GM18505 (cell line): ENCODE data around the gene ZNF474.

ENCODE experiments used
- ATAC-seq: cut with Tn5 transposase; IDR thresholded peaks from one replicate; pipeline ENCODE4 v1.9.1; 2021; ENCODE audit not compliant: unreplicated experiment
- POLR2A ChIP-seq: IDR thresholded peaks from 4 replicates; pipeline ENCODE4 v1.6.1; 2011; ENCODE audit warnings: borderline replicate concordance; ENCODE audit not compliant: insufficient read depth, insufficient read length; ENCODE audit errors: extremely low read depth

ZNF474 gene

DNA sequence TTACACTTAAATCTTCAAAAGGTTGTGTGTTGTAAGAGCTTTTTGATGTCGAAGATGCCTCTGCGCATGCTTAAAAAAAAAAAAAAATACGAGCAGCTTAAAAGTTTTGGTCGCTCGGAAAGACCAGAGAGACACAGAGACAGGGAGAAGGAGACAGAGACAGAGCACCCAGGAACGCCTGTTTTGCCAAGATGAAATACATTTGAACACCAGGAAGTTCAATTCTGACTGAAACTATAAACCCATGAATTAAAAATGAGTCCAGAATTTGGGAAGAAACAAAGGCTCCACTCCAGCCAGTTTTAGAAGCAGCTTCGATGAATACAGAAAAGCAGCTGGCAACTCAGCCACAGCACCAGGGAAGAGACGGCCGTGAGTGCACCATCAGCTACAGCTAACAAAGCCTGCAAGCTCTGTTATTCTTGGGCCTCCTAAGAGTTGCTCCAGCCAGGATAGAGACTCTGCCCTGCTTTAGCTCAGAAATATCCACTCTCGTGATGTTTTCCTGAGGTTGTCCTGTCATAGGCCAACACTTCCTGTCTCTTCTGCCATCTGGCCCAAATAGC lies 2.5 kb upstream of the ZNF474 start:
- no peak for TF ChIP-seq POLR2A
- ATAC-seq = no peak

DNA sequence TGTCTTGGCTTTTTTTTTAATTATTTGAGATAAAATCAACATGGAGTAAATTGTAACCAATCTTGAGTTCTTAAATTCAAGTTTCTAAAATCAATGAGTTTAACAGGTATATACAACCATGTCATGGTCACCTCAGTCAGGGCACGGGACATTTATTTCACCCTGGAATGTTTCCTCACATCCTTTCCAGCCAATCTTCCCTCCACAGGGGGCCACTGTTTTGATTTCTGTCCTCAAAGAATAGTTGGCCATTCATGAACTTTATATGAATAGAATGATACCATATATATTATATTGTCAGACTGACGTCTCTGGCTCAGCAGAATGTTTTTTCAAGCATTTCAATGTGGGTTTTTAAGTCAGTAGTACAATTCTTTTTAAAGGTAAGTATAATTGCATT lies 806 bp downstream of the ZNF474 start:
- no peak for TF ChIP-seq POLR2A

DNA sequence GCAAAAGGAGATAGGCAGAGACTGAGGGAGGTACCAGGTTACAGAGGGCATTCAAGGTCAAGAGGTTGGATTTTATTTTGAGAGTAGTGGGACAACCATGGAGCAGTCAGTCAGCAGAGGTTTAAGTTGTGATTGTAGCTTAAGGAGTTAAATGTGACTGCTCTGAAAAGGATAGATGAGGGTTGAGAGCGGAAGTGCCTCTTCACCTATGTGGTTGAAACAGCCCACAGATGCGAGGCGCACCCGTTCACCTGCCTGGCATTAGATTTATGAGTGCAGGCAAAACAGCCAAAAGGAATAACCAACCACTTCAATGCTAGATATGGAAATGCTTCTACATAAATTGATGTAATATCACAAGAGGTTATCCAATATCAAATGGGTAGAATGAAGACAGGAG lies 8.4 kb downstream of the ZNF474 start:
- ATAC-seq = no peak
- TF ChIP-seq POLR2A = no peak

More for the DNA sequence above, 806 bp downstream of the ZNF474 start:
- ATAC-seq = no peak

DNA sequence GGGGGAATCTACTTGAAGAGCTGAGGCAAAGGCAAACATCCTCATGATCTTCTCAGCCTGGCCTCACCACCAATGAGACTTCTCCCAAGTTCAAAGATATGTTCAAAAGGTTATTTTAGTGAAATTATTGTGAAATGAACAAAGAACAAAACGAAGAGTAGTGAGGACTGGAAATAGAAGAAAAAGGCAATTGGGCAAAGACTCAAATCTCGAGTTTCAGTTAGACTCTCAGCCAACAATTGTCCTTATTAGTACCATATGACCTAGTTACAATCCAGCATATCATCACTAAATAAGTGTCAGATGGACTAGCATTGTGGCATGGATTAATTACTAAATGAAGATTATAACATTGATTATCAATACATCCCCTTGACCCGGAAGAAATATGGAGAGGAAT lies 9.0 kb downstream of the ZNF474 start:
- TF ChIP-seq POLR2A = no peak
- no peak for ATAC-seq

DNA sequence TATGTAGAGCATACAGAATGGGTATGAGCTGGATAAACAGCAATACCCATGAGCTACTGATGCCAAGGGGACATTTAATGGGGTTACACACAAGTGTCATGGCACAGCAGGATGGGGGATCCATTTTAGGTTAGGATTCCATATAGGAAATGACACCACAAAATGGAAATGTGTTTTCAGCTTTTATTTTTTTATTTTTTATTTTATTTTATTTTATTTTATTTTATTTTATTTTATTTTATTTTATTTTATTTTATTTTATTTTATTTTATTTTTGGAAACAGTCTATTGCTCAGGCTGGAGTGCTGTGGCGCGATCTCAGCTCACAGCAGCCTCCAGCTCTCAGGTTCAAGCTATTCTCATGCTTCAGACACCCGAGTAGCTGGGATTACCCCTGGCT lies 11.6 kb downstream of the ZNF474 start:
- ATAC-seq = no peak
- TF ChIP-seq POLR2A = no peak

DNA sequence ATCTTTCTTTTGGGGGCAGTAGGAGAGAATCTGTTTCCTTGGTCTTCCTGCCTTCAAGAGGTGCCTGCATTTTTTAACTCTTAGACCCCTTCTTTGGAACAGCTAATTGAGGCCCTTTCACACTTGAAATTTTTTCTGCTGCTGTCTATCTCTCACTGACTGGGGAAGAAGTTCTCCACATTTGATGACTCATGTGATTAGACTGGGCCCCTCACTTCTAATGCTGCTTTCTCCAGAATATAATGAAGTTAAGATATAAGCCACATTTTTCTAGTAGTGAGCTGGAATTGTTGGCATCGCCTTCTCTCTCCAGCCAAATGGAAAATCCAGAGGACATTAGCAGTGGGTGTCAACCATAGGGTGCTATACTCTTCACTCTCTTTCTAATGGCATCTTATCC lies 12.4 kb downstream of the ZNF474 start:
- no peak for ATAC-seq
- no peak for TF ChIP-seq POLR2A

DNA sequence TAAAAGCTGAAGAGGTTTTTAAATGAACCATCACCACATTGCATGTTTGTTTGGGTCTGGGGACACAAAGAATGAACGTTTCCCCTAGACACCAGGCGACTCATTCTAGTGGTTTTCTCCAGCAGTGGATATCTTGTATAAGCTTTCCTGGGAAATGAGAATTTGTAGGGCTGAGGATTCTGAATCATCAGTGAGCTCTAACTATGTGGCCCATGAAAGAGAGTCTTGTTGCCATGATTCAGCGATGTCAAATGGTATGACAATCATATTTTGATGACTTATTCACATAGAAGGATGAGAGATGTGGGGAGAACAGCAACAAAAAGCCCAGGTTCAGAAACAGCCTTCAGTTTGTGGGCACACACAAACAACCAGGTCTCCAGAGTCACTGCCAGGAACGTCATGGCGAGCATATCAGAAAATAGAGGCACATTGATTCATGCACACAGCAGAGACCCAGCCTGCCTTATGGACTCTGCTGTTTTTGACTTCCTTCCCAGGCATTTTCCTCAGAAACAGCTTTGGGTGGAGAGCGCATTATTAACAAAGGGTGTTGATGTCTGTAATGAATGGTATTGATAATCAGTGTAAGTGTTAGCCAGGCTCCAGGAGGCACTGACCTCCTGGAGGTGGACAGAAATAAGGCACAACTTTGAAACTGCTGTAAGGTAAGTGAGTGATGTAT lies 13.3 kb downstream of the ZNF474 start:
- ATAC-seq = no peak
- no peak for TF ChIP-seq POLR2A

DNA sequence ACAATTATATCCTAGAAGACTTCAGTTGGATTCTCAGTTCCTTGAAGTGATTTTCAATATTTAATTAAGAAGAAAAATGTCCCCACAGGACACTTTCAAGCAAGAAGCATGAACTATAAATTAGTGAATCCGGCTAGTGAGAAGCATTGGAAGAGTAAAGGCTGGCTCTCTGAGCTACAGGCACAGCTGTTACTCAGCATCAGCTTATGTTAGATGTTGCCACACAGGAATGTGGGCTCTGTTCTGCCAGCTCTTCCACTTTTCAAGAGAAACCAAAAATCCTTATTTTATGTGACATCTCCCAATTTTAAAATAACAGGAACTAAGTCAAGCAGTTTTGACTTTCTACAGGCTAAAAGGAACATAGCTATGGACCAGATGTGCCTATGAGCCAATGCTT lies 14.9 kb downstream of the ZNF474 start:
- no peak for ATAC-seq
- no peak for TF ChIP-seq POLR2A

DNA sequence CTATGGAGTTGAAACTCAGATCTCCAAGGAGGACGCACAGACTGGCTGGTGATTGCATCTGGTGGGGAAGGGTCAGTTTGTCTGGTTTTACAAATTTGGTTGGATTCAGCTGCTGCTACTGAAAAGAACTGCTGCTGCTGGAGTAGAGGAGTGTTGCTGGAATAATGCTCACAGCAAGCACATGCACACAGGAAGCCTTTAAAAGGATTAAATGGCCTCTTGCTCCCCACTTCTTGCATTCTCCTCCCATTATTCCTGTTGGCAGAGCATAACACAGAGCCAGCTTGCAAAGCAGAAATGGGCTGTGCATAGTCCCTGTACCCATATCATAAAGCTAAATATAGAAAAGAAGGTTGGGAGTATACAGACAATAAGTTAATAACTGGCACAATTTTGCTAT lies 16.6 kb downstream of the ZNF474 start:
- no peak for TF ChIP-seq POLR2A
- ATAC-seq = no peak

DNA sequence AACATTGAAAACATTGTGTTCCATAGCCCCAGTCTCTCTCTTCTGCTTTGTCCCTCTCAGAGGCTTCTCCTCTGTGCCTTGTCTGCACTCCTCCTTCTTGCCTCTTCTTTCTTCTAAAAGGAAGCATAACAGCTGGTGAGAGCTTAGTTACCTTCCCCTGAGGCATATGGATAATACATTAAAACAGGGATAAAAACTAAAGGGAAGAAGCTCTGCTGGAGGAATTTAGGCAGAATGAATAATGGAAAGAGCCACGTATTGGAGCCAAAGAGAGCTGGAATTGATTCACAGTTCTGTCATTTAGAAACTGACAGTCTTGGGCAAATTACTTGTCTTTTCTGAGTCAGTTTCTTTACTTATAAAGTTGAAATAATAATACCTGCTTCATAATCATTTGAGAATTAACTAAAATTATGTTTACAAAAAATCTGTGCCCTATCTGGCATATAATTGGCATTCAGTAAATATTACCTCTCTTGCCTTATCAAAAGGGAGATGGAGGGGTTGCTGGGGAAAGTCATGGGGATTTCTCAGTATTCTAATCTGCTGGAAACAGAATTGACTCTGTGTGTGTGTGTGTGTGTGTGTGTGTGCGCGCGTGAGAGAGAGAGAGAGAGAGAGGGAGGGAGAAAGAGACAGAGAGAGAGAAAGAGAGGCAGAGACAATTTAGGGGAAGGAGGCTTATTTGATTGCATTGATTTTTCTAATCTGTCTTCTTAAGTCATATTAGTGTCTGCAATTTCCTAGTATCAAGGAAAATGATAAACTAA lies 20.2 kb downstream of the ZNF474 start:
- TF ChIP-seq POLR2A = no peak
- ATAC-seq = no peak

DNA sequence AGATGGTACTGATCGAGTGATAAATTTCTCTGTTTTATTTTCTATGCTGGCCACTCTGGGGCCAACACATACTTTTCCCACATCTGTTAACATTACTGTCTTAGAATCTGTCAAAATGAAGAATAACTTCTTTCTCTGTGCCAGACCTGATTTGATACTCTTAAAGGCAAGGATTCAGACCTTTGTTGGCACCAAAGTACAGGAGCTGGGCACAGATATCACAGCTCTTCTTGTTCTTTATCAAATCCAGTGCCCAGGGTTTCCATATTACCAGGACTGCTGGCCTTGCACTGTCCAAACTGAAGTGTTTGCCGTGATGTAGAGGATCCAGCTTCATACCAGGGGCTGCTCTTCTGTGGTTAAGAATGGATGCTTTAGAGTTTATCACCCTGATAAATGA lies 20.9 kb downstream of the ZNF474 start:
- ATAC-seq = no peak
- TF ChIP-seq POLR2A = no peak

DNA sequence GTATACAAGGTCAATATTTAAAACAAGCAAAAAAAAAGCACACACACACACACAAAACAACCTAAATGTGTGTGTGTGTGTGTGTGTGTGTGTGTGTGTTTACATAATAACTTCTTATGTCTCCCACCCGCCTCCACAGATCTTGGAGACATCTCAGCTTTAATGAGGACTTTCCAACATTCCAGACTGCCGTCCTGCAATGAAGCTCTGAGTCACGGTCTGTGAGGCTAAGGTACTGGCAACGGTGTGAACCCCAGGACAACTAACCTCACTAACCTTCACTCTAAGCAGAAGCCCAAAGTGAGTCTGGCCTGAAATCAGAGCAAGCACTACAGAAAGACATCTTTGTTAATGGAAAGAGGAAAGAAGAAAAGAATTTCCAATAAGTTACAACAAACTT lies 22.3 kb downstream of the ZNF474 start:
- TF ChIP-seq POLR2A = no peak
- ATAC-seq = no peak

DNA sequence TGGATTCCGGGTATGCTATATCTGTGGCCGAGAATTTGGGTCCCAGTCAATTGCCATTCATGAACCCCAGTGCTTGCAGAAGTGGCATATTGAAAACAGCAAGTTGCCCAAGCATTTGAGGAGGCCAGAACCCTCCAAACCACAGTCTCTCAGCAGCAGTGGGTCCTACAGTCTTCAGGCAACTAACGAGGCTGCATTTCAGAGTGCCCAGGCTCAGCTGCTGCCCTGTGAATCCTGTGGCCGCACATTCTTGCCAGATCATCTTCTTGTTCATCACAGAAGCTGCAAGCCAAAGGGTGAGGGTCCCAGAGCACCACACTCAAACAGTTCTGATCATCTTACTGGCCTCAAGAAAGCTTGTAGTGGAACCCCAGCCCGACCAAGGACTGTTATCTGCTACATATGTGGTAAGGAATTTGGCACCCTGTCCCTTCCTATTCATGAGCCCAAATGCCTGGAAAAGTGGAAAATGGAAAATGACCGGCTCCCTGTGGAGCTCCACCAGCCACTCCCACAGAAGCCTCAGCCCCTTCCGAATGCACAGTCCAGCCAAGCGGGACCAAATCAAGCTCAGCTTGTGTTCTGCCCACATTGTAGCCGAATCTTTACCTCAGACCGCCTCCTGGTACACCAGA lies 23.0 kb downstream of the ZNF474 start:
- no peak for ATAC-seq
- TF ChIP-seq POLR2A = no peak

DNA sequence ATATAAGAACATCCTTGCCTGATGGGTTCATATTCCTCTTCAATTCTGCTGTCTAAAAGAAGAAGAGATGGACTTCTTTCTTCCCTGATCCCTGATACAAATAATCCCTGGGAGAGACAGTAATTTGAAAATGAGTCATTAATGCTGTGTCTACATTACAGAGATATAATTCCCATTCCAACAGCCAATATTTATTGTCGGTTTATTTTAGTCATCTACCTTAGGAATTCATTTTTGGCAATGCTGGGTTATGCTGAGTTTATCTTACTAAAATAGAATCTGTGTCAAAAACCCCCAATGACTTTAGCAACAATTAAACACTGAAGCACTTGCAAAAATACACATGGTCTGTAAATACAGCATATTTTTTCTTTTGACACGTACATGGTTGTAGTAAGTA lies 23.9 kb downstream of the ZNF474 start:
- ATAC-seq = no peak
- TF ChIP-seq POLR2A = no peak

DNA sequence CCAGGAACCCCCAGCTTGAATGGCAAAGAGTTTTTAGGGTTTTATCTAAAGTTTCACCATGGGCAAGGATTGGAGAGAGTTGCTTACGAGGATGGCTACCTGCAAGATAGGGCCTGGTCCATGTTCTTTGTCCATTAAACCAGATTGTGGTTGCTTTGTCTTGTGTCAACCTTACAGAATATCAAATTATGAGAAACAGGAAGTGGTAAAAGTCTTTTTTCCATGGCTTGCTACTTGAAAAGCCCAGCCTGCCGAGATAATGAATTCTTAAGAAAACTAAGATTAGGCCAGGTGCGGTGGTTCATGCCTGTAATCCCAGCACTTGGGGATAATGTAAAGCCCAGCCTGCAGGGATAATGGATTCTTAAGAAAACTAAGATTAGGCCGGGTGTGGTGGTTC lies 24.4 kb downstream of the ZNF474 start:
- TF ChIP-seq POLR2A = no peak
- ATAC-seq = no peak

DNA sequence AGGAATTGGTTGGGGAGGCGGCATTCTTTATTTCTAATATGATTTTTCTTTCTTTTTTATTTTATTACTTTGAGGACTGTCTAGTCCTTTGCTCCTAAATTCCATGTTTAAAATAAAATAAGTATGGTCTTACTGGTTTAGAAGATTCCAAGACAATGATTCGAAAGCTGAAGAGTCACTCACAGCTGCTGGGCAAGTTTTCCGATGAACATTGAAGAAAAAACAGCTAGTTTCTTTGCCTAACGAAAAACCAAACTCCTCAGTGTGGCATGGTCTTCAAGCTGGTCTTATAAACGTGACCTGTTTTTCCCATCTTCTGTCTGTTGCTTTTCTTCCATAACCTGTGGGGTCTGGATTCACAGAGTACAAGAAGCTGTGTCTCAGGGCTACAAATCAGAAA lies 25.1 kb downstream of the ZNF474 start:
- TF ChIP-seq POLR2A = no peak
- ATAC-seq = no peak
